ENCODE measurements around the gene SCYL1. TPM values are rescaled to one million over a fixed set of nuclear protein-coding genes. Genes with fewer than 3 reads are reported as not detected.
A peak's percentile ranks its signal among the peaks of the same experiment; 100 is the strongest.

SCYL1 gene
- total RNA-seq, 1 donor = 109 TPM

DNA sequence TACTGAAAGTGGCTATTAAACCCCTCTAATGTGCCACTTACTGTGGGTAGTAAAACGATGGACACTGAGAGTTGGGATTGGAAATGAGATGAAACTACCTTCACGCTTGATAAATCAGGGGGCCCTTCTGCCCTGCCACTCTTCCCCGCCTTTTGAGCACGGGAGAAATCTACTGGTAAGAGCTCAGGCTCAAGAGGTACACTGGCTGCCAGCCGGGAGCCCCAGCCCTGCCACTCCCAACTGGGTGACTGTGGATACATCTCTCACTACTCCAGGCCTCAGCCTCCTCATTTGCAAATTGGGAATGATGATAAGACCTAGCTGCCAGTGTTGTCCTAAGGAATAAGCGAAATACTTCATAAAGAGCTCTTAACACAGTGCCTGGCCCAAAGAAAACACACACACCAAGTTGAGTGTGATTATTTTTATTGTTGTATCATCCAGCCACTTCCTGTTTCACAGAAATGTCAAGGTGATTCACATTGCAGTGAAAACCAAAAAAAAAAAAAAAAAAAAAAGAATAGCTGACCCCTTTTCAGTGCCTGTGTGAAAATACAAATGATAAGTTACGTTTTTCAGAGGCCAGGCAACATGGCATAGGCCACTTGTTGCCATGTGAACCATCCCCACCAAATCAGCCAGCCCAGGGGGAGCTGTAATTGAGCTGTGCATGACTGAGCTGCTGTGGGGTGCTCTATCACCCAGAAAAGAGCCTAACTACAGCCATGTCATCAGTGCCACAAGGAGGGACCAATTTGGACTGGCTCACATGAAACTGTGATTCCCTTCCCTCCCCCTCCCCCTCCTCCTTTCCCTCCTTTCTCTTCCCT, 41.0 kb downstream of the SCYL1 start:
- no peaks in the 10 kb centered on the region for H3K9me3 ChIP-seq (ENCODE audit: low read depth, low read length)
- H2AFZ ChIP-seq (ENCODE audit: low read length) = no peak overlapping the region
- H3K4me2 ChIP-seq (ENCODE audit: insufficient read depth, low read length) = peak overlapping the region; percentile 15
- H3K79me2 ChIP-seq (ENCODE audit: insufficient read depth, low read length) = peaks cover 33% of the 10 kb centered on the region
- H3K27me3 ChIP-seq (ENCODE audit: insufficient read depth, low read length) = no peaks in the 10 kb centered on the region
- no peak for DNase-seq (ENCODE audit: insufficient read length, low spot score, missing footprints)
- H3K27ac ChIP-seq (ENCODE audit: low read depth, low read length) = peak overlapping the region; percentile 71
- TF ChIP-seq, protein P1, sequence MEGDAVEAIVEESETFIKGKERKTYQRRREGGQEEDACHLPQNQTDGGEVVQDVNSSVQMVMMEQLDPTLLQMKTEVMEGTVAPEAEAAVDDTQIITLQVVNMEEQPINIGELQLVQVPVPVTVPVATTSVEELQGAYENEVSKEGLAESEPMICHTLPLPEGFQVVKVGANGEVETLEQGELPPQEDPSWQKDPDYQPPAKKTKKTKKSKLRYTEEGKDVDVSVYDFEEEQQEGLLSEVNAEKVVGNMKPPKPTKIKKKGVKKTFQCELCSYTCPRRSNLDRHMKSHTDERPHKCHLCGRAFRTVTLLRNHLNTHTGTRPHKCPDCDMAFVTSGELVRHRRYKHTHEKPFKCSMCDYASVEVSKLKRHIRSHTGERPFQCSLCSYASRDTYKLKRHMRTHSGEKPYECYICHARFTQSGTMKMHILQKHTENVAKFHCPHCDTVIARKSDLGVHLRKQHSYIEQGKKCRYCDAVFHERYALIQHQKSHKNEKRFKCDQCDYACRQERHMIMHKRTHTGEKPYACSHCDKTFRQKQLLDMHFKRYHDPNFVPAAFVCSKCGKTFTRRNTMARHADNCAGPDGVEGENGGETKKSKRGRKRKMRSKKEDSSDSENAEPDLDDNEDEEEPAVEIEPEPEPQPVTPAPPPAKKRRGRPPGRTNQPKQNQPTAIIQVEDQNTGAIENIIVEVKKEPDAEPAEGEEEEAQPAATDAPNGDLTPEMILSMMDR (IDR thresholded peaks at IDR 0.05; ENCODE audit: extremely low read depth, low read depth, low read length) = no peak
- H3K4me3 ChIP-seq (ENCODE audit: insufficient read depth, low read length) = no peak overlapping the region
- H3K36me3 ChIP-seq (ENCODE audit: insufficient read depth, low read length) = peaks cover 4% of the 10 kb centered on the region
- no peaks in the 10 kb centered on the region for H4K20me1 ChIP-seq (ENCODE audit: insufficient read depth, low read length)
- H3K4me1 ChIP-seq (ENCODE audit: insufficient read depth, low read length) = peaks cover 39% of the 10 kb centered on the region

DNA sequence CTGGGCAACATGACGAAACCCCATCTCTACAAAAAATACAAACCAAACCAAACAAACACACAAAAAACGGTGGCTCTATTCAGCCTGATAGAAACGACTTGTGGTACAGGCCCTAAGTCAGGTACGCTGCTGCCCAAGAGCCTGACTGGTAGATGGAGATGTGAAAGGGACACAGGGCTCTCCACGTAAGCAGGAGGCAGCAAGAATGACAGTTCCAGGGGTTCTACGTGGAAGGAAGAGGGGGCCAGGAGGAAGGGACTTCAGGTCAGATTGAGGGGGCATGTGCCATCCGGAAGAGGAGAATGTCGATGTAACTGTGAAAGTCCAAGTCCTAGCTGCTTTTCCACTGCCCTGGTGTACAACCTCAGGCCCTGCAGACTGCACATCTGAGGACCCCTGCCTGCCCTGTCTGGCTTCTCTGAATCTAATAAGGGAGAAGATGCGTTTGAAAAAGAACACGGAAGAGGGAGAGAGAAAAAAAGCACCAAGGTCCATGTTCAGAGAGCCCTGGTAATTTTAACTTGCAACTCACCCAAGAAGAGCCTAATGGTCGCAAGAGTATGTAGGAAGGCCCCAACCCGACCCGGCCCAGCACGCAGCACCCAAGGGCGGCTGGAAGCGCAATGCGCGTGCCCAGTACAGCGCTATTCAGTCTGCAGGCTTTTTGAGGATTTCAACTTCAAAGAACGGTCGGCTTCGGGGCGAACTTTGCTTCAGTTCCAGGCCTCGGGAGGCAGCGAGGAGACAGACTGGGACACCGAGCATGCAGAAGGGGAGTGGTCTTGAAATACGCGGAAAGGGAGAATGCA, 44.5 kb downstream of the SCYL1 start:
- H3K79me2 ChIP-seq (ENCODE audit: insufficient read depth, low read length) = peaks cover 56% of the 10 kb centered on the region
- H3K36me3 ChIP-seq (ENCODE audit: insufficient read depth, low read length) = peaks cover 11% of the 10 kb centered on the region
- no peaks in the 10 kb centered on the region for H3K9me3 ChIP-seq (ENCODE audit: low read depth, low read length)
- H3K4me1 ChIP-seq (ENCODE audit: insufficient read depth, low read length) = peaks cover 49% of the 10 kb centered on the region
- peaks cover 17% of the 10 kb centered on the region for H4K20me1 ChIP-seq (ENCODE audit: insufficient read depth, low read length)
- no peaks in the 10 kb centered on the region for H3K27me3 ChIP-seq (ENCODE audit: insufficient read depth, low read length)
- DNase-seq (ENCODE audit: insufficient read length, low spot score, missing footprints) = no peak
- peak overlapping the region; percentile 97 for H2AFZ ChIP-seq (ENCODE audit: low read length)
- peak overlapping the region; percentile 98 for H3K4me3 ChIP-seq (ENCODE audit: insufficient read depth, low read length)
- peak overlapping the region; percentile 95 for H3K27ac ChIP-seq (ENCODE audit: low read depth, low read length)
- TF ChIP-seq, protein P1 (IDR thresholded peaks at IDR 0.05; ENCODE audit: extremely low read depth, low read depth, low read length) = no peak
- peak overlapping the region; percentile 100 for H3K4me2 ChIP-seq (ENCODE audit: insufficient read depth, low read length)

DNA sequence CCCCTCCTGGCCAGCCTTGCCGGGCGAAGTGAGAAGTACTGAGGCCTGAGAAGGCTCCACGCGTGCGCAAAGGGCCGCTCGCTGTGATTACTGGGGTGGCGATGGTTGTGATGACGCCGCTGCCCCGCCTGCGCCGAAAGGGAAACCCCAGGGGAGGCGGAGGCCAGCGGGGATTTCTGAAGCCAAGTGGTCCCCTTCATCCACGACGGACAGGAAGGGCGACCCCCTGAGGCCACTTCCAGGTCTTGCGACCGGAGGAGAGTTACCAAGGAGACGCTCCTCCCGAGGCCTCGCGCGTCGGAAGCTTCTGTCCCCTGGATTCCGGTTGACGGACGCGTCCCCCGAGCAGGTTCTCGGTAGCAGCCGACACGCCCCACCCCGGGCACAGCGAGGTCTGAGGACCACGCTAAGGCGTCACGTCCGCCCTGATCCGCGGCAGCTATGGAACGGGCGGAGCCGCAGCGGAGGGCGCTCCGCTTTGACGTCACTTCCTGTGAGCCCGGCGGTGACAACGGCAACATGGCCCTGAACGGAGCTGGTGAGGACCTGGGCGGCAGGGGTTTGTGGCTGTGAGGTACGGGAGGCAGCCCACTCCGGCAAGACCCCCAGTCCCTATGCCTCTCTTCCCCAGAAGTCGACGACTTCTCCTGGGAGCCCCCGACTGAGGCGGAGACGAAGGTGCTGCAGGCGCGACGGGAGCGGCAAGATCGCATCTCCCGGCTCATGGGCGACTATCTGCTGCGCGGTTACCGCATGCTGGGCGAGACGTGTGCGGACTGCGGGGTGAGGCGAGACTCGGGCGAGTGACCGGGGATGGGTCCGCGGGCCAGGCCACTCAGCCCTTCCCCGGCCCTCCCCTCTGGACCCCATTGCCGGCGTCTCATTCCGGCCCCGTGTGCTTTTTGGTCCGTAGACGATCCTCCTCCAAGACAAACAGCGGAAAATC, 45.4 kb downstream of the SCYL1 start, which contains the start of gene ZNRD2:
Gene ZNRD2 (plus strand): TSS at position 505 of the 946 bp plus-strand sequence. CDS start 15 bp downstream, at position 520.
- peaks cover 11% of the 10 kb centered on the region for H3K36me3 ChIP-seq (ENCODE audit: insufficient read depth, low read length)
- peak within 1 kb of the TSS; percentile 98 for H3K4me3 ChIP-seq (ENCODE audit: insufficient read depth, low read length)
- H4K20me1 ChIP-seq (ENCODE audit: insufficient read depth, low read length) = peaks cover 17% of the 10 kb centered on the region
- H3K9me3 ChIP-seq (ENCODE audit: low read depth, low read length) = no peaks in the 10 kb centered on the region
- peak within 1 kb of the TSS; percentile 100 for H3K4me2 ChIP-seq (ENCODE audit: insufficient read depth, low read length)
- H2AFZ ChIP-seq (ENCODE audit: low read length) = peak within 1 kb of the TSS; percentile 97
- TF ChIP-seq, protein P1 (IDR thresholded peaks at IDR 0.05; ENCODE audit: extremely low read depth, low read depth, low read length) = peak; percentile 69
- peaks cover 56% of the 10 kb centered on the region for H3K79me2 ChIP-seq (ENCODE audit: insufficient read depth, low read length)
- H3K27ac ChIP-seq (ENCODE audit: low read depth, low read length) = peak within 1 kb of the TSS; percentile 95
- H3K27me3 ChIP-seq (ENCODE audit: insufficient read depth, low read length) = no peaks in the 10 kb centered on the region
- peaks cover 54% of the 10 kb centered on the region for H3K4me1 ChIP-seq (ENCODE audit: insufficient read depth, low read length)
- peak; percentile 100 for DNase-seq (ENCODE audit: insufficient read length, low spot score, missing footprints)

Measured in osteoblast (primary cell).